CD4-positive, alpha-beta T cell treated with Interleukin-15 for 1 hour (primary cell): ENCODE measurements around the gene VPS26A.

Experiments used
- DNase-seq: peaks from one replicate; pipeline ENCODE4 v3.0.0-alpha.2; 2020

The VPS26A gene

GRCh38 chr10:69123747-69124562, at the start of gene VPS26A:
VPS26A (plus strand) TSS chr10:69124178; CDS start chr10:69124278, 100 bp downstream.
- DNase-seq = peak; percentile 98

GRCh38 chr10:69074532-69074931, 49.4 kb upstream of the VPS26A start:
- no peak for DNase-seq

DNA sequence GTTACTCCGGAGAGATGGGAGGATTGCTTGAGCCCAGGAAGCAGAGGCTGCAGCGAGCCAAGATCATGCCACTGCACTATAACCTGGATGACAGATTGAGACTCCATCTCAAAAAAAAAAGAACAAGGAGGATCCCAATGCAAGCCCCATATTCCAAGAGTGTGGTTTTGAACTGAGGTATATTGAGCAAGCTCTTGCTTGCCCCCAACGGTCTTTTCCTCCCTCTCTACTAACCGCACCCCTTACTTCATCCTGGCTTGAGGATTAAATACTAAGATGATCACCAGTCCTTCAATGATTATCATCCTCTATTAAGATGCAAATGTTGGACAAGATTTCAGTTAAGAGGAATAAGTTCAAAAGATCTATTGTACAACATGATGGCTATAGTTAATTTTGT, 48.5 kb upstream of the VPS26A start:
- DNase-seq = no peak

DNA sequence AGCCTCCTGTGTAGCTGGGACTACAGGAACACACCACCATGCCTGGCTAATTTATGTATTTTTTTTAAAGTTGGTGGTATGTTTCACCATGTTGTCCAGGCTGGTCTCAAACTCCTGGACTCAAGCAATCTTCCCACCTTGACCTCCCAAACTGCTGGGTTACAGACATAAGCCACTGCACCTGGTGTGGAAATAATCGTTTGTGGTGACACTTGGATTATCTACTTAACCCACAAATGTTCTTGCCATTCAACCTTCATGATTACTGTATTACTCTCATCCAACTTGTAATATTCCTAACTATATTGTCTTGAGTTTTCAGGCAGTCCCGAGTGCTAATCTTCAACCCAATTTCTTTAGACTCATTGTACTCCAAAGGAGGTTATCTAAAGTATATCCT, 45.7 kb upstream of the VPS26A start:
- DNase-seq = no peak

DNA sequence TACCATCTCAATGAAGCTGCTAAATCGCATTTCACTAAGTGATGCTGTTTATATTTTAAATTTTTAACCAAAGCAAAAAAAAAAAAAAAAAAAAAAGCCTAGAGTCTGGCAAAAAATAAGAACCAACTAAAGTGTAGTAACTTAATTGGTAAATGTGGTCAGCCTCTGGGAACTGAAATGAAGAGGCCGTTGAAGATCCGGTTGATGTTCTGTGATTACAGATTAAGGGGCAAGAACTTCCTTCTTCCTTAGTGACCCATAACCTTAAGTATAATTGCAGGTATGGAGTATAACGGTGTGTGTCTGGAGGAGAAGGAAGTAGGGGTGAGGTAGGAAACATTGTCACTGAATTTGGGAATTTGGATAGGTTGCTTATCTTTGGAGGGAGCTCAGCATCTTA, 43.8 kb upstream of the VPS26A start:
- DNase-seq = no peak

GRCh38 chr10:69086001-69086509, 37.9 kb upstream of the VPS26A start:
- DNase-seq = no peak

GRCh38 chr10:69087590-69088470, 36.1 kb upstream of the VPS26A start, which contains the start of gene SRGN:
SRGN (plus strand) TSS chr10:69088103; CDS start chr10:69088158, 55 bp downstream.
- peak; percentile 87 for DNase-seq

- DNase-seq = no peak
Measured at GRCh38 chr10:69088471-69088769, 35.6 kb upstream of the VPS26A start.

DNA sequence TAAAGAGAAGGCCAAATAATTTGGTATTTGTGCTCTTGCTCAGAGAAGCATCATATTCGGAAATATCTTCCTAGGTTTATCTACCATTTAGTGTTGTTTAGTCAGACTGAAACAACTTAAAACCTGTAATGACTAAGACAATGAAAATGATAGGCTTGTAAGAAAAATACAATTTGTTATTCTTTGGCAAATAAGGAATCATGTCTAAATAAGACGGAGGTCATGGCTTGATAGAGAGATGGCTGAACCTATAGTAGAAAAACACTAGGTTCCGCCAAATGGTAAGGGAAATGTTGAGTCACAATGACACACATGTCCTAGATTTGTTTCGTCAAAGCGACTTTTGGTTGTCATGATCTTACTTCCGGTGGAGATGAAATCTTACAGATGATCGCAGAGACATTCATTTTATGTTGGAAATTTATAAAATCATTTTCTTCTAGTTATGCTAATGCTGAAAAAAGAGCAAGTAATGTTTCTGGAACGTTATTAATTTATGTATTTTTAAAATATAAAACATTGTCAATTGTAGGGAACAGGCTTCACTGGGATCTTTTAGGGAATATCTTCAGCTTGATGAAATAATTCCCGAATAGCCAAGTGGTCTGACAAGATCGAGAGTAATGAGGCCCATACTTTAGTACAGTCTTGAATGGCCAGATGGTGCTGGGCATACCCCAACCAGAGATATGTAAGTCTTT, 35.0 kb upstream of the VPS26A start:
- DNase-seq = no peak

DNA sequence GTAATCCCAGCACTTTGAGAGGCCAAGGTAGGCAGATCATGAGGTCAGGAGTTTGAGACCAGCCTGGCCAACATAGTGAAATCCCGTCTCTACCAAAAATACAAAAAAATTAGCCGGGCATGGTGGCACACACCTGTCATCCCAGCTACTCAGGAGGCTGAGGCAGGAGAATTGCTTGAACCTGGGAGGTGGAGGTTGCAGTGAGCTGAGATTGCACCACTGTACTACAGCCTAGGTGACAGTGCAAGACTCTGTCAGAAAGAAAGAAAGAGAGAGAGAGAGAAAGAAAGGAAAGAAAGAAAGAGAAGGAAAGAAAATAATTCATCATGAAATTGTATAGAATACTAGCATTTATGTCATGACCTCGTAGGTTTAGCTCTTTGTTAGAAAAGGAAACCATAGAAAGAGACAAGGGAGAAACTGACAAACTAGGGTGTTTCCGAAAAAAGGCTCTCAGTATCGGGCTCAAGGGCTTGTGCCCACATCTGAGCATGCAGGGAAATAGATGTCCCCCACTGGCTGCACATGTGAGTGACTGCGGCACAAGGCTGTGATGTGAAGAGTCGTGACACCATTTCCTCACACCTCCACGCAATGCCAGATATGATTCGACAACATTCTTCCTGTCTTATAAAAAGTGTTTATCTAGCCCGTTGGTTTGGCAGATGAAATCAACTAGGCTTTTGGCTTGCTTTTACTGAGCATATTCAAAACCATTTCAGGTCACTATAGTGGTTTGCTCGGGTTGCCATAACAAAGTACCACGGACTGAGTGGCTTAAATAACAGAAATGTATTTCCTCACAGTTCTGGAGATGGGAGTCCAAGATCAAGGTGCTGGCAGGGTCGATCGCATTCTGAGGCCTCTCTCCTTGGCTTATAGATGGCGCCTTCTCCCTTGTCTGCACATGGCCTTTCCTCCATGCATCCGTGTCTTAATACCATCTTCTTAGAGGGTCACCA, 34.1 kb upstream of the VPS26A start:
- DNase-seq = peak; percentile 89

GRCh38 chr10:69090685-69091084, 33.3 kb upstream of the VPS26A start:
- DNase-seq = no peak

- no peak for DNase-seq
Measured at GRCh38 chr10:69091143-69091651, 32.8 kb upstream of the VPS26A start.

DNA sequence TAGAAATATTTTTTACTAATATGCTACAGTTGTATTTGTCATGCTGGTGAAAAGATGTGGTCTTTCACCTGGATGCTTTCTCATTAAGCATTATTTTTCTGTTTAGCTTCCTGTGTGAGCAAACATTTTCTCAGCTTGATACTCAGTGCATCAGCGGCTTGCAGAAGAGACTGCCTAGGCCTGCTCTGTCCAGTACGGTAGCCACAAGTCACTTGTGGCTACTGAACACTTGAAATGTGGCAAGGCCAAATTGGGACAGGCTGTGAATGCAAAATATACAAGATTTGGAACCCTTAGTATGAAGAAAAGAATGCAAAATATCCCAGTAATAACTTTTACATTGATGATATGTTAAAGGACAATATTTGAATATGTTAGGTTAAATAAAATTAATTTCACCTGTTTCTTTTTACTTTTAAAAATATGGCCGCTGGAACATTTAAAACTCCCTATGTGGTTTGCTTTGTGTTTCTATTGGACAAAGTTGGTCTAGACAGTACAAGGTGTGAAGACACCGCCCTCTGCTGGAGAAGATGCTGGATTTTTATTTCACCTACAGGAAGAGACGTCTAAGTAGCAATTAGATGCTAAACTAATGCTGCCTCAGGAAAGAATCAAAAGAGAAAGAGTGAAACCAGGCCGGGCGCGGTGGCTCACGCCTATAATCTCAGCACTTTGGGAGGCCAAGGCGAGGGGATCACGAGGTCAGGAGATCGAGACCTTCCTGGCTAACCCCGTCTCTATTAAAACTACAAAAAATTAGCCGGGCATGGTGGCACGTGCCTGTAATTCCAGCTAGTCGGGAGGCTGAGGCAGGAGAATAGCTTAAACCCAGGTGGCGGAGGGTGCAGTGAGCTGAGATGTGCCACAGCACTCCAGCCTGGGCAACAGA, 30.8 kb upstream of the VPS26A start:
- peak; percentile 83 for DNase-seq

- DNase-seq = no peak
Measured at GRCh38 chr10:69093933-69094332, 30.0 kb upstream of the VPS26A start.

DNA sequence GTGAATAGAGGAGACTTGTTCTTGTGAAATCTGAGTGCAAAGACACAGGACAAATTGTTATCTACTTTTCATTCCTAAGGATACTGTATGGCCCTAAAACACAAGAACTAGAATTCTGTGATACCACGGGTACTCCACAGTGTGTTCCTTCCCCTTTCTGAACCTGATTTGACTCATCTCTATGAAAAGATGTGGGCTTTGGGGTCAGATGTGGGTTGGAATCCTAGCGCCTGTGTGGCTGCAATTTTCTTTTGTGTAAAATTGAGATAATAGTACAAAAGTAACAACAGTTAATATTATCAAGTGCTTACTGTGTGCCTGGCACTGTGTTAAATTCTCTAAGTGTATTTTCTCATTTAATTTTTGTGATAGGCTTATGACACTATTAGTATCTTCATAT, 27.9 kb upstream of the VPS26A start:
- DNase-seq = no peak

- no peak for DNase-seq
Measured at GRCh38 chr10:69097729-69098128, 26.2 kb upstream of the VPS26A start.

- no peak for DNase-seq
Measured at GRCh38 chr10:69100136-69100872, 23.7 kb upstream of the VPS26A start.

DNA sequence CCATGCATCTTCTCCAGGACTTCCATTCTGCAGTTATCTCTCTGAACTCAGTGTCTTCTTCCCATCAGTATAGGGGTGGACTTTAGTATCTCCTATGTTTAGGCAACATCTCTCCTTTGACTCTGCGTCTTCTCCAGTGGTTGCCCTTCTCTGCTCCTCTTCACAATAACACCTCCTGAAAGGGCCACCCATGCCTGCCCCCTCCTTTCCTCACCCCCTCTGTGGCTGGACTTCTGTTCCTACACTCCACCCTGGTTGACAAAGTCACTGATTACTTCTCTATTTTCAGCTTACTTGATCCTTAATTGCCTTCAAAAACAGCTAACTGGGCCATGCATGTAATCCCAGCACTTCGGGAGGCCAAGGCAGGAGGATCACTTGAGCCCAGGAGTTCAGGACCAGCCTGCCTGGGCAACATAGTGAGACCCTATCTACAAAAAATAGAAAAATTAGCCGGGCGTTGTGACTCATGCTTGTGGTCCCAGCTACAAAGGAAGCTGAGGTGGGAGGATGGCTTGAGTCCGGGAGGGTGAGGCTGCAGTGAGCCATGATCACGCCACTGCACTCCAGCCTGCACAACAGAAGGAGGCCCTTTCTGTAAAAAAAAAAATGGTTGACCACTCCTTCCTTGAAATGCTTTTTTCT, 22.4 kb upstream of the VPS26A start:
- peak; percentile 50 for DNase-seq

DNA sequence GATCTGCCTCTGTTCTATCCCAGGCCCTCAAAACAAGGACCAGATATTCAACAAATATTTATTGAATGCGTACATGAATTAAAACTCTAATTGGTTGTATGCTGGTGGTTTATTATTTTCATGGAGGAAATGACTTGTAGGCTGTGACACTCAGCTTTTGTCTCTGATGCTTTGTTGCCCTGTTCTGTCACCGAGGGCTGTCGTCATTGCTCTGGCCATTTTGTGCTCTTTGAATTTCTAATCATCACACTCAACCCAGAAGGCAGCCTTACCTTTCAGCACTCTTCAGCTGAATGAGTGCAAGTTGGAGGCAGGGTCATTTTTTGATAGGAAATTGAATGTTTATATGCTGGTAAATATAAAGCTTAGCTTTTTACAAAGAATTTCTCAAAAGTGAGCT, 21.5 kb upstream of the VPS26A start:
- no peak for DNase-seq
